22Rv1 (cell line): ENCODE measurements around the gene KDM5C.

Experiments used
- H3K27ac ChIP-seq: fragments of 450-650 bp; 2 replicates; pipeline ENCODE4 v1.5.1; 2017
- ZFX ChIP-seq: fragments of 450-650 bp; IDR thresholded peaks from 2 replicates; pipeline ENCODE4 v1.6.1; 2017; ENCODE audit warnings: antibody characterized with exemption, borderline replicate concordance
- TF ChIP-seq, protein P1 (sequence below): fragments of 450-650 bp; IDR thresholded peaks from 2 replicates; pipeline ENCODE4 v1.5.1; 2017; ENCODE audit warnings: mild to moderate bottlenecking

Gene KDM5C

DNA sequence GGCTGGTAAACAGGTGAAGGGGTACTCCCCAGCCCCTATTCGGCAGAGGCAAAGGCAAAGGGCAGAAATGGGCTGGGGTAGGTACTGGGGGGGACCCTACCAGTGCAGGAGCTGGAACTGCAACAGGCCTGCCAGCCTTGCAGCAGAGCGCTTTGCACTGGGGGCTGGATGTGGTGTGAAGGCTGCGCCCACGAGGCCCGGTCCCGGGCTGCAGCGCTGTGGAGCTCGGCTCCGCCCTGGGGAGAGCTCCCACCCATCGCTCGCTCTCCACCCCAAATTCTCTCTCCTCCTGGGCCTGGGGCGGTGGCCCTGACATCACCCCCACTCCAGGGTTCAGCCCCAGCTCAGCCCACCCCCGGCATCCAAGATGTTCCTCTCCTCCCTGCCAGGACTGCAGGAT lies 32.2 kb upstream of the KDM5C start:
- TF ChIP-seq, protein P1, sequence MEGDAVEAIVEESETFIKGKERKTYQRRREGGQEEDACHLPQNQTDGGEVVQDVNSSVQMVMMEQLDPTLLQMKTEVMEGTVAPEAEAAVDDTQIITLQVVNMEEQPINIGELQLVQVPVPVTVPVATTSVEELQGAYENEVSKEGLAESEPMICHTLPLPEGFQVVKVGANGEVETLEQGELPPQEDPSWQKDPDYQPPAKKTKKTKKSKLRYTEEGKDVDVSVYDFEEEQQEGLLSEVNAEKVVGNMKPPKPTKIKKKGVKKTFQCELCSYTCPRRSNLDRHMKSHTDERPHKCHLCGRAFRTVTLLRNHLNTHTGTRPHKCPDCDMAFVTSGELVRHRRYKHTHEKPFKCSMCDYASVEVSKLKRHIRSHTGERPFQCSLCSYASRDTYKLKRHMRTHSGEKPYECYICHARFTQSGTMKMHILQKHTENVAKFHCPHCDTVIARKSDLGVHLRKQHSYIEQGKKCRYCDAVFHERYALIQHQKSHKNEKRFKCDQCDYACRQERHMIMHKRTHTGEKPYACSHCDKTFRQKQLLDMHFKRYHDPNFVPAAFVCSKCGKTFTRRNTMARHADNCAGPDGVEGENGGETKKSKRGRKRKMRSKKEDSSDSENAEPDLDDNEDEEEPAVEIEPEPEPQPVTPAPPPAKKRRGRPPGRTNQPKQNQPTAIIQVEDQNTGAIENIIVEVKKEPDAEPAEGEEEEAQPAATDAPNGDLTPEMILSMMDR = no peak
- no peak for TF ChIP-seq ZFX
- H3K27ac ChIP-seq = peak overlapping the region; percentile 54

DNA sequence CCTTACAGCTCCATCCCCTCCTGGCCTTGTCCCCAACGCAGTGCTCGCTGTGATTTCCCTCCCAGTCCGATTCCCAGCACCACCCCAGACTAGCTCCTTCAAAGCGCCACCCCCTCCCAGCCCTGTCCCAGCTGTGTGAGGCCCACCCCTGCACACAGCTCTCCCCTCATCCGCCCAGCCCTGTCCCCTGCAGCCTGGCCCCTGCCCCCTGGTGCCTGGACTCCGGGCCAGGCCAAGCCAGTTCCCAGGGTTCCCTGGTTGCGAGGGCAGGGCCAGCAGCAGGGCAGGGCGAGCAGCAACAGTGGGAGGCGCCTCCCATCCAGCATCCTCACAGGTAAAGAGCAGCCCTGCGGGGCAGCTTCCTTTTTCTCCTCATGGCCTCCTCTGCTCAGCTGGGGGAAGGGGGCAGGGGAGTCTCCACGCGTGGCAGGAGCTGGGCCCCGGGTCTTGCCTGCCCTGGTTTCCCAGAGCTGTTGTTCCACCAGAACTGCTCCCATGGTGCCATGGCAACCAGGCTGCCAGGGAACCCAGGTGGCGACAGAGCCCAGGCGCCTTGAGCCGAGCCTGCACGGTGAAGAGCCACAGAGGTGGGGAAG lies 31.5 kb upstream of the KDM5C start:
- H3K27ac ChIP-seq = peak overlapping the region; percentile 54
- TF ChIP-seq ZFX = no peak
- TF ChIP-seq, protein P1 = no peak

DNA sequence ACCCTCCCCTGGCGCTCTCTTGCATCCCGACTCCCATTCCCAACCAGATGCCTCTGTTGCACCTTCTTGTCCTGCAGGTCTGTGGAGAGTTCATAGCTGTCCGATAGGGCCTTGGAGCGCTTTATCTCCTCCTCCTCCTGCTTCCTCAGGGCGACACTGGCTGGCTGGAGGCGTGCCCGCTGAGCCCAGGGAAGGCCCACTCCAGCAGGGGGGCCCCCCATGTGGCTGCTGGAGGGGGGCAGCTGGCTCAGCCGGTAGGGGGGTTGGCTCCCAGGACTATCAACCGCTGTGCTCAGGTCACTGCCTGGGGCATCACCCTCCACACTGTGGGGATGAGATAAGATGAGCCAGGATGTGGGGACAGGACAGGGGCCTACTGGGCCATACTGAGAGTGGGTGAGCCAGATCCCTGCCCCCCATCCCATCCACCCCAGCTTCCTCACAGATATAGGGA lies 30.8 kb upstream of the KDM5C start:
- TF ChIP-seq ZFX = no peak
- TF ChIP-seq, protein P1 = no peak
- peak overlapping the region; percentile 54 for H3K27ac ChIP-seq

DNA sequence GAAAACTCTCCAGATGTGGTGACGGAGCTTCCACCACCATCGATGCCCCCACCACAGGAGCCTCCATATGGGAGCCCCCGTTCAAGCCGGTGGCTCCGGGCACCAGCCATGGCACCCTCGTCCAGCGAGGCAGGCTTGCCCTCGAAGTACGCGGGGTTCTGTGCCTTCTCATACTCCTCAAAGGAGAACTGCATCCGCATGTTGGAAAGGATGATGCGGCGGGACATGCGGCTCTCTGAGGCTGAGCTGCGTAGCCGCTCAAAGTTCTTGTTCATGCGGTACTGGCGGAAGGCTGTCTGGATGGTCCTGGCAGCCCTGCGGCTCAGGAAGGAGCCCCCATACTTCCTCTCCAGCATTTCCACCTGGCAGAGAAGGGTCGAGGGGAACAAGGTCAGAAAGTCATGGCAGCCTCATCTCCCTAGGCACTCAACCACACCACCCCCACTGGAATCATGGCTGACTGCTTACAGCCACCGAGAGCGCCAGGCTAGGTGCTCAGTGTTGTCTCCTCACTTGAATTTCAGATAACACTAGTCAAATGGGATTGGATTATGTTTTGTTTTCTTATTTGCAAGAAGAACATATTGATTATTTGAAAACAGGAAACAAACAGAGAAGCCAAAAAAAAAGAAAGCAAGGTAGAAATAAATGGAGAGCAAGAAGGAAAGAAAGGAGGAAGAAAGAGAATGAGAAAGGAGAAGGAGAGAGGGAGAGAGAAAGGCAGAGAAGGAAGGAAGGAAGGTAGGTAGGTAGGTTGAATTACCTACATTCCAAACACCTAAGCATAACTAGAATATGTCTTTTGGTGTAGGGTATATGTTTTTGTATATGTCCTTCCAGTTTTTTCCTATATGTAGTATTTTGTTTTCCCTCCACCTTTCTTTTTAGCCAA lies 29.8 kb upstream of the KDM5C start:
- H3K27ac ChIP-seq = peak overlapping the region; percentile 54
- TF ChIP-seq, protein P1 = no peak
- no peak for TF ChIP-seq ZFX

DNA sequence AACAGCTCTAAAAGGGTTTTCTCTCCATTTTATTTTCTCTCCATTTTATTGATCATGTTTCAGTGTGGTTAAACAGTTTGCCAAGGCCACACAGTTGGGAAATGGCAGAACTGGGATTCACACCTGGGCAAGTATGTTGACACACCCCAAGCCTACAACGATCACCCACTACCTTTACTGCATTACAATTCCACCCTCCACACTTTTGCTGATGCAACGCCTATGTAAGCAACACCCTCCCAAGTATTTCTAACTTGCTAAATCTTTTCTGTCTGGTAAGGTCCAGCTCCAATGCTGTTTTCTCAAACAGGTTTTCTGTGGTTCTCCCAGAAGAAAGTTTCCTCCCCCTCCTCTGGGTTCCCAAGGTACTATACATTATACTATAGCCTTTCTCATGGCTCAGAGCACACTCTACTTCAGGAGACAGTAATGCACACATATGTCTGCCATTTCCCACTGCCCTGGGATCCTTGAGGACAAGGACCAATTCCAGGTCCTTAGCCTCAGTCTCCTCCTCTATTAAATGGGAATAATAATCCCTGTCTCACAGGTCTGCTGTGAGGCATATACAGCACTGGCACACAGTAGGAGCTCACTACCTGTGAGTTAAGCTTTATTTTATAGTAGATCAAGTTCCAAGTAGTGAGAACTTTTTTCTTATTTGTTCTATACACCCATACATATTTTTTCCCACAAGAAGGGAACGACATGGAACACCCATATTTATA lies 28.4 kb upstream of the KDM5C start:
- peak overlapping the region; percentile 54 for H3K27ac ChIP-seq
- TF ChIP-seq ZFX = no peak
- TF ChIP-seq, protein P1 = no peak

DNA sequence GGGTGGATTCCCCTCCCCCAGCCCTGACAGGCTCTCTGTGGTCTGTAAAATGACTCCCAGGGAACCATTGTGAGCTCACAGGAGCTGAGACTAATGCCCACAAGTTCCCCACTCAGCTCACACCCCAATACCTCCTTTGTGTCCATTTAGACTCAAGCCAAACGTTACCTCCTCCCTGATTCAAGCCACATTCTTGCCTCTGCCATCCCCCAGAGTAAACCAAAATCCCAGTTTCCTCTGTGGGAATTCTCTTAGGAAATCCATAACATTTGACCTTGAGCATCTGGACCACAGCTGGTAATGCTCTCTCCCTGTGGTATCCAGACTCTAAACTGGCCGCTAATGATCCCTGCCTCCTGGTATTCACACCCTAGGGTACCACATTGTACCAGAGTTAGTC lies 26.3 kb upstream of the KDM5C start:
- peak overlapping the region; percentile 54 for H3K27ac ChIP-seq
- TF ChIP-seq, protein P1 = no peak
- TF ChIP-seq ZFX = no peak
